Uterus (tissue), 2 donors: ENCODE data around the gene LENG9.

Experiments
- POLR2A ChIP-seq, 2 donors: fragments of 450-650 bp; IDR thresholded peaks; one replicate each; pipeline ENCODE4 v1.6.1; 2016; ENCODE audit warnings: antibody characterized with exemption in 2 of 2, mild to moderate bottlenecking in 1 of 2, moderate library complexity in 1 of 2
- TF ChIP-seq, protein P1 (sequence below), 4 experiments: fragments of 200-600 bp in 2 of 4; fragments of 450-650 bp in 2 of 4; sonication (generic) in 2 of 4; IDR thresholded peaks; one replicate each; pipeline ENCODE4 v1.5.1; 2016 to 2019; ENCODE audit warnings: antibody characterized with exemption in 4 of 4, mild to moderate bottlenecking in 2 of 4, moderate library complexity in 1 of 4

- TF ChIP-seq, protein P1, sequence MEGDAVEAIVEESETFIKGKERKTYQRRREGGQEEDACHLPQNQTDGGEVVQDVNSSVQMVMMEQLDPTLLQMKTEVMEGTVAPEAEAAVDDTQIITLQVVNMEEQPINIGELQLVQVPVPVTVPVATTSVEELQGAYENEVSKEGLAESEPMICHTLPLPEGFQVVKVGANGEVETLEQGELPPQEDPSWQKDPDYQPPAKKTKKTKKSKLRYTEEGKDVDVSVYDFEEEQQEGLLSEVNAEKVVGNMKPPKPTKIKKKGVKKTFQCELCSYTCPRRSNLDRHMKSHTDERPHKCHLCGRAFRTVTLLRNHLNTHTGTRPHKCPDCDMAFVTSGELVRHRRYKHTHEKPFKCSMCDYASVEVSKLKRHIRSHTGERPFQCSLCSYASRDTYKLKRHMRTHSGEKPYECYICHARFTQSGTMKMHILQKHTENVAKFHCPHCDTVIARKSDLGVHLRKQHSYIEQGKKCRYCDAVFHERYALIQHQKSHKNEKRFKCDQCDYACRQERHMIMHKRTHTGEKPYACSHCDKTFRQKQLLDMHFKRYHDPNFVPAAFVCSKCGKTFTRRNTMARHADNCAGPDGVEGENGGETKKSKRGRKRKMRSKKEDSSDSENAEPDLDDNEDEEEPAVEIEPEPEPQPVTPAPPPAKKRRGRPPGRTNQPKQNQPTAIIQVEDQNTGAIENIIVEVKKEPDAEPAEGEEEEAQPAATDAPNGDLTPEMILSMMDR (IDR thresholded peaks at IDR 0.05) = no peak
- TF ChIP-seq POLR2A (IDR thresholded peaks at IDR 0.05) = no peak
Observed at GRCh38 chr19:54451331-54451871, 12.2 kb downstream of the LENG9 start.
